Right kidney (tissue), 9 donors: ENCODE measurements around the gene TXNDC2.
"Not testable (repeated sequence)": the region's sequence is repeated elsewhere in the genome, so short reads cannot be mapped to it uniquely, and the experiment has no call there.

Experiments used
- DNase-seq: peaks from one replicate; pipeline ENCODE4 v3.0.0-alpha.2; 2016
- long read RNA-seq, 8 donors: transcript quantifications; one replicate each; lab custom pipeline, GENCODE V29; 2026

Gene TXNDC2
- long read RNA-seq, donor 1 = 0 reads
- long read RNA-seq, donor 2 = 0 reads
- long read RNA-seq, donor 3 = 0 reads
- long read RNA-seq, donor 4 = 0 reads
- long read RNA-seq, donor 5 = 0 reads
- long read RNA-seq, donor 6 = 0 reads
- long read RNA-seq, donor 7 = 0 reads
- long read RNA-seq, donor 8 = 0 reads

DNA sequence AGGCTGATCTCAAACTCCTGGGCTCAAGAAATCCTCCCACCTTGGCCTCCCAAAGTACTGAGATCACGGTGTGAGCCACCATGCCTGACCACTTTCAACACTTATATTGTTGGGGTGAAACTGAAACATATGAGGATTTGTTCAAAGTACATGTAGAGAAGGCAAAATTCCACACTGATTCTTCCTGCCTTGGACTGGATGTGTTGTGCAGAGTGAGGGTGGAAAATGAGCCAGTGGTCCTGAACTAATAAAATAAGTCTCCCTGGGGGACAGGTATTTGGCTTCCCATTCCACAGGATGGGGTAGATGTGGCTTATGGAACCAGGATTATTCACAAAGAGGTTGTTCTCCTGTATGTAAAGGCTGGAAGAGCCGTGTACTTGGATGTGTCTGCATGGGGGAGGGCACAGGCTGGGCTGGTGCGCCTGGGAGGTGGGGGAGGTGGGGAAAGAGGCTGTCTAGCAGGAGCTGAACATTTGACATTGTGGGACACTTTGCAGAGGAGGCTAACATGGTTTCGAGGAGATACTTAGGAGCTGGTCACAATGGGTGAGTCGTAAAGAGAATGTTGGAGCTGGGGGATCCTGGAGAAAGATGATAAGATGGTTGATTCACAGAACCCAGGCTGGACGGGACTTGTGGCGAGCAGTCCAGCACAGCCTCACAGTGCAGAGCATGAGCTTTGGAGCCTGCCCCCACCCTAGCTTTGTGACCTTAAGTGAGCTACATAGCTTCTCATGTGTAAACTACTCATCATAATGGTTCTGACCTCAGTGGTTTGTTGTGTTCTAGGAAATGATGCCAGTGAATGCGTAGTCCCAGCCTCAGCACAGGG is at the start of gene TXNDC2:
TSS of gene TXNDC2 (plus strand) at position 804 of the 835 bp plus-strand sequence. CDS start 708 bp downstream, outside the sequence.
- no peak for DNase-seq

- no peak for DNase-seq
Measured at GRCh38 chr18:9838144-9838877, 47.5 kb upstream of the TXNDC2 start.

DNA sequence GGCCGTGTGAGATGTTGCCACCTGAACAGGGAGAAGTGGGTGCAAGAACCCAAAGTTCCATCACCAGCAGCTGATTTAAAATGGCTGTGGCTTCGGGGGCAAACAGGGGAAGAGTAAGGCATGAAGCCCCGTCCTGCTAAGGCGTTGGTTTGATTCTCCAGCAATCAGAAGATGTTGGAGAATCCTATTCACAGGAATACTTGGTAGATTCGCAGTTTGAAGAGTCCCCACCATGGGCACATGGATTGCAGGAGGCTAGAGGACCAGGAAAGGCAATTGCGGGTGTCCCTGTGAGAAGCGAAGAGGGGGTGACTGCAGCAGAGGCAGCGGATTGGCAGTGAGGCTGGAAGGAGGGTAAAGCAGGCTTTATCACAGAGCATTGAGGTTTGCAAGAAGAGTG is 46.6 kb upstream of the TXNDC2 start:
- no peak for DNase-seq

DNA sequence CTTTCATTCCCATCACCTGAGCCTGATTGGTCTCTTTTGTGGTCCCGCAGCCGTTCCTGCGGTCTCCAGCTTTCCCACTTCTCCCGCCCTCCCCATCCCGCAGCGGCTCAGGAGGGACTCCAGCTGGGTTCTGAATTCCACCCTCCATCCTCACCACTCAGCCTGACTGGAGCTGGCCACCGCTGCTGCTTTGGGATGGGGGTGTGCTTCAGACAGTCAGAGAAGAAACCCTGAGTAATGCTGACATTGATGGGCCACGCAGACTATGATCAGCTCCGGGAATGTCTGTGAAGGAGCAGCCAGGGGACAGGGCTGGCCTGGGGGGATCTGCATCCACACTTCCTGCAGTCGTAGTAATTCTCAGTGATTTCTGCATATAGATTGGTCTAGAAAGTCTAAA is 45.9 kb upstream of the TXNDC2 start:
- no peak for DNase-seq

GRCh38 chr18:9841752-9842151 is 44.0 kb upstream of the TXNDC2 start:
- DNase-seq = no peak

- DNase-seq = no peak
Measured at GRCh38 chr18:9842448-9842847, 43.3 kb upstream of the TXNDC2 start.

GRCh38 chr18:9845256-9845655 is 40.5 kb upstream of the TXNDC2 start:
- no peak for DNase-seq

DNA sequence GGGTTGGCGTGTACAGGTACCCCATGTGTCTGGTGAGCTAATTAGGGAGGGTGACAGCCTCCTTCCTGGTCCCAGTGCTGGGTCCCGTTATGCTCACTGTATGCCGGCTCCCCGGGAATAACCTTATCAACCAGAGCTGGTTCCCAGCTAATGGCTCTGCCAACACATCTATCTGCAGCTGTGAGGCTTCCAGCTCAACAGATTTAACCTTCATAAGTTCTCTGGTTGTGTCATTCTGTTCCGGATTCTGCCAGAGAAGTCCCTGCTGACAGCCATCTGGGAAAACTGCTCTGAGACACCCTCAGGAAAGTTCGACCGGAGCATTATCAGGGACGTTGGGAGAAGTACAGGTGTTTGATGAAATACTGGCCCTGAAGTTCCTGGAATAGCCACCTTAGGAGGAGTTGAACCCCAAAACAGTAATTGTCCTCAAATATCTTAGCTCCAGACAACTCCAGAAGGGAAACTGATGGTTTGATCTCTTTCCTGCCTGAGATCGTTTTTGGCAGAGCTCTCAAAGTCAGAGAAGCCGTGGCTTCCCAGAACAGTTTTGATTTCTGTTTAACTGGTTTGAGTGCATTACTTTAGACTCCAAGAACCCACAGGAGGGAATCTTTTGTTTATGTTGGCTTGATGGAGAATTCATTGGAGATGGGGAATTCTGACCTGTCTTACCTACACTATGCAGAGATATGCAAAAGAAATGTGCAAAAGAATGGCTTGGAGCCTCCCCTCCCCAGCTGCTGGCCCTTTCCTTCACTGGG is 39.4 kb upstream of the TXNDC2 start:
- no peak for DNase-seq

DNA sequence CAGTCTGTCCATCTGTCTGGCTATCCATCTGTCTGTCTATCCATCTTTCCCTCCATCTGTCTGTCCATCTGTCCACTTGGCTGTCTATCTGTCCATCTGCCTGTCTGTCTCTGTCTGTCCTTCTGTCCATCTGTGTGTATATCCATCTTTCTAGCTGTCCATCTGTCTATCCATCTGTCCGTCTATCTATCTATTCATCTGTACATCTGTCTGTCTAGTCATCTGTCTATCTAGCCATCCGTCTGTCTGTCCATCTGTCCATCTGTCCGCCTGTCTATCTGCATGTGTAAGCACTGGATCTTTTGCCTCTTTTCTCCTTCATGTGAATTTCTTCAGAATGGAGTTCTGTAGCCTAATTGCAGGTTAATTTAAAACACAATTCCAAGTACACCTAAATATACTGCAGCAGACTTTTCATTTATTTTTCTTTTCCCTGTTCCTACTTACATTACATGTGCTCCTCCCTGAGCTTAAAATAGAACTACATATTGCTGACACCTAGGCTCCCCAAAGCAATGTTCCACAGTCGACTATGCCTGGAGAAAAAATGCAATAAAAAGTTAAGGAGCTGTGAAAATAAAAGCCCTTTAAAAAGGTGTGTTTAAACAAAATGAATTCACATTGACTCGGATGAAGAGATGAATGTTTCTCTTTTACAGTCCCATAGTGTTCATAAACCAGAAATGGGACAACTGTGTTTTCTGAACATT is 37.4 kb upstream of the TXNDC2 start:
- DNase-seq = no peak

GRCh38 chr18:9849407-9850283 is 36.1 kb upstream of the TXNDC2 start:
- DNase-seq = no peak

DNA sequence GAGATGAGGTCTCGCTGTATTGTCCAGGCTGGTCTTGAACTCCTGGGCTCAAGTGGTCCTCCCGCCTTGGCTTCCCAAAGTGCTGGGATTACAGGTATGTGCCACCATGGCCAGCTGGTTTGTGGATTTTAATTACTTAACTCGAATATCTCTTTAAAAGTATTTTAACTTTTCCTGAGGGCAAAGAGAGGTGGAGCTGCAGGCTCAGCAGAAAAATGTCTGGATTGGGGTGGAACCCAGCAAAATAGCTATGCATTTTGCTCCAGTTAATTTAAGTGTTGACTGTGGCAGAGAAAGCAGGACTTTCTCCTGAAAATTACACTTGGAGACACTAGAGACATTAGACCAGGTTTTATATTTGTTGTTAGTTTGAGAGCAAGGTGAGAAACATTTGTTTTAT is 35.5 kb upstream of the TXNDC2 start:
- no peak for DNase-seq

GRCh38 chr18:9851511-9851910 is 34.3 kb upstream of the TXNDC2 start:
- no peak for DNase-seq

GRCh38 chr18:9852266-9853081 is 33.3 kb upstream of the TXNDC2 start:
- no peak for DNase-seq

- DNase-seq = no peak
Measured at GRCh38 chr18:9854801-9855676, 30.7 kb upstream of the TXNDC2 start.

- DNase-seq = no peak
Measured at GRCh38 chr18:9855681-9856080, 30.1 kb upstream of the TXNDC2 start.

DNA sequence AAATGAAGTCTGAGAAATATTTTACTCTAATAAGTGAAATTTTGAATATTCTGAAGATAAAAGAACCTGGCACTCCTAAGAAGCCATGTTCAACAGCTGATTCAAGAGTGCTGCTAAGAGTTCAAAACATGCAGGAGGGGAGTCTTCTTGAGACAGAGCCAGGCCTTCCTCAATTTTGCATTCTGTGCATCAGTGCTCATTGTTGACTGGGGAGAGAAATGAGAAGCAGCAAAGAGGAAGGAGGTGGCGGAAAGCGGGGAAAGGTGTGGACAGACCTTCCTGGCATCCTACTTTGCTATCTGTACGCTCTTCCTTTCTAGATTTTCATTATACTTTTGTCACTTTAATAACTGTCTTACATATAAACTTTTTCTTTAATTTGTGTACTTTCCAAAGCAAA is 29.7 kb upstream of the TXNDC2 start:
- DNase-seq = no peak

GRCh38 chr18:9857479-9857998 is 28.2 kb upstream of the TXNDC2 start:
- not testable (repeated sequence) for DNase-seq

DNA sequence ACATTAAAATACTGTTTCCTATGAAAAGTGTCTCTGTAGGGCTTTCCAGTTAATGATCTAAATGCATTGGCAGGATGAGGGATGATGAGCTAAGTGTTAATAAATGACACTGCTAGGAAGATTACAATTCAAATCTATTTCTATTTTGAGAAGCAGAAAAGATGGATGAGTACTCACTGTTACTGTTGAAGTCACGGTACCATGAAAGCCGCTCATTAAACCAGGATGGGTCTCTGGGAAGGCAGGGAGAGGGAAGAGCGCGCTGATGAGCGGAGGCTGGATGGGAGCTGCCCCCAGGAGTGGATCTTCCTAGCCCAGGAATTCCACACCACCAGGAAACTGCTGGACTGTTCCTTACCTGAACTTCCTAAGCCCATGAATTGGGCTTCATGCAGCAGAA is 27.1 kb upstream of the TXNDC2 start:
- no peak for DNase-seq

- DNase-seq = no peak
Measured at GRCh38 chr18:9859232-9859631, 26.5 kb upstream of the TXNDC2 start.
